T-helper 2 cell treated with Interferon-gamma antibody and Interleukin-4, amounts not matched to agents 100 ng/mL and 5 ng/mL, for 36 hours (primary cell): Measurements from ENCODE around the gene AXL. TPM values are rescaled to one million over a fixed set of nuclear protein-coding genes. Genes with fewer than 3 reads are reported as not detected.

Source experiments
- intact Hi-C: fragments of 100-400 bp; cut with micrococcal nuclease; formaldehyde crosslinking; loops from one replicate; pipeline ENCODE4 v1.15.1; 2023
- total RNA-seq: library from RNA; stranded (reverse); gene quantifications from 2 replicates; pipeline ENCODE4 v1.2.3, GENCODE V29; 2022

Gene AXL
- total RNA-seq, 1 donor from 2014 or later, result not detected

- intact Hi-C loops, result loop anchor here (5.0 kb wide), 2 partner anchors 180 to 245 kb away; no protein-coding TSS in a partner anchor
These were observed 88.3 kb downstream of the AXL start for GRCh38 chr19:41307090-41307875.

GRCh38 chr19:41307954-41308449 lies 89.0 kb downstream of the AXL start:
- intact Hi-C loops, result loop anchor here (1.0 to 5.0 kb wide), 6 partner anchors 21 to 244 kb away; no protein-coding TSS in a partner anchor

GRCh38 chr19:41308450-41309179 lies 89.6 kb downstream of the AXL start:
- intact Hi-C loops, result loop anchor here (1.0 to 5.0 kb wide), 6 partner anchors 20 to 244 kb away; no protein-coding TSS in a partner anchor

- intact Hi-C loops, result loop anchor here (1.0 to 5.0 kb wide), 5 partner anchors 19 to 243 kb away; partner anchors contain the start of gene TGFB1
These were observed 90.4 kb downstream of the AXL start for GRCh38 chr19:41309180-41310032.

- intact Hi-C loops, result loop anchor here (1.0 kb wide), 1 partner anchor 43 kb away; the partner anchor contains the start of gene TGFB1
These were observed 91.2 kb downstream of the AXL start, which contains the start of gene CCDC97 for GRCh38 chr19:41310033-41310831. Gene CCDC97, plus strand, starts transcription at chr19:41310172. Its CDS starts 139 bp downstream, at chr19:41310311.

GRCh38 chr19:41311072-41311471 lies 92.0 kb downstream of the AXL start:
- intact Hi-C loops, result no loop called here

Other genes with a start within 250 kb of the AXL start
- not detected in 2 replicates for gene CYP2B6, start 227.9 kb upstream of the AXL start, total RNA-seq
- gene CYP2A13, start 130.8 kb upstream of the AXL start, total RNA-seq, result not detected in 2 replicates
- not detected in 2 replicates for gene CYP2F1, start 104.8 kb upstream of the AXL start, total RNA-seq
- 0.23 and 0.41 TPM in 2 replicates for gene CYP2S1, start 26.0 kb upstream of the AXL start, total RNA-seq
- gene HNRNPUL1, start 45.1 kb downstream of the AXL start, total RNA-seq, result 331 and 349 TPM in 2 replicates
- 51.7 and 55.9 TPM in 2 replicates for gene CCDC97, start 90.9 kb downstream of the AXL start, total RNA-seq
- 179 and 181 TPM in 2 replicates for gene TGFB1, start 134.7 kb downstream of the AXL start, total RNA-seq
- gene B9D2, start 144.9 kb downstream of the AXL start, total RNA-seq, result 11.5 TPM in 2 replicates
- 4.4 and 5.6 TPM in 2 replicates for gene TMEM91, start 157.3 kb downstream of the AXL start, total RNA-seq
- gene EXOSC5, start 178.1 kb downstream of the AXL start, total RNA-seq, result 32.3 and 37.7 TPM in 2 replicates
- gene BCKDHA, start 178.6 kb downstream of the AXL start, total RNA-seq, result 16.8 and 19.5 TPM in 2 replicates
- gene B3GNT8, start 208.2 kb downstream of the AXL start, total RNA-seq, result 2.4 and 2.8 TPM in 2 replicates
- gene DMAC2, start 220.7 kb downstream of the AXL start, total RNA-seq, result 44.5 and 48.9 TPM in 2 replicates
- gene ERICH4, start 223.9 kb downstream of the AXL start, total RNA-seq, result not detected in 2 replicates